Psoas muscle (tissue), 8 donors: ENCODE measurements around the gene CASP8. TPM values are rescaled to one million over a fixed set of nuclear protein-coding genes. Genes with fewer than 3 reads are reported as not detected.

Experiments
- ATAC-seq, 4 donors: fragments of 200-7000 bp; cut with Tn5 transposase; one replicate each; pipeline ENCODE4 v1.9.1; 2020; ENCODE audit warnings: moderate library complexity in 3 of 4, mild to moderate bottlenecking in 2 of 4
- DNase-seq, 2 donors: peaks; one replicate each; pipeline ENCODE4 v3.0.0-alpha.2; 2020
- H3K27ac ChIP-seq: fragments of 200-600 bp; one replicate; pipeline ENCODE4 v1.8.0; 2022
- H3K27me3 ChIP-seq, 3 donors: fragments of 200-600 bp in 1 of 3; one replicate each; pipeline versions ENCODE4 v1.6.1 to v1.8.0; 2013 to 2022; ENCODE audit warnings: low read length in 2 of 3, mild to moderate bottlenecking in 2 of 3, moderate library complexity in 1 of 3; ENCODE audit not compliant: insufficient read depth in 3 of 3
- H3K36me3 ChIP-seq, 2 donors: fragments of 200-600 bp in 1 of 2; one replicate each; pipeline versions ENCODE4 v1.6.1 to v1.8.0; 2013 to 2022; ENCODE audit warnings: low read depth in 1 of 2, mild to moderate bottlenecking in 1 of 2, moderate library complexity in 1 of 2; ENCODE audit not compliant: insufficient read depth in 1 of 2
- H3K4me1 ChIP-seq: fragments of 200-600 bp; one replicate; pipeline ENCODE4 v1.8.0; 2022
- H3K4me3 ChIP-seq: fragments of 200-600 bp; one replicate; pipeline ENCODE4 v1.8.0; 2022; ENCODE audit warnings: mild to moderate bottlenecking
- H3K9me3 ChIP-seq: fragments of 200-600 bp; one replicate; pipeline ENCODE4 v1.8.0; 2022
- WGBS, 3 donors: extraction: QIAGEN DNeasy Blood & Tissue Kit; methylation state at CpG; one replicate each; pipeline versions ENCODE4 v1.1.6 to v1.1.7; 2013; 5-methylcytosine and 5-hydroxymethylcytosine counted together
- intact Hi-C, 2 donors: fragments of 100-400 bp; cut with DNase I; formaldehyde crosslinking; loops; one replicate each; pipeline versions ENCODE4 v1.11.0 to v1.14.2; 2022
- polyA plus RNA-seq, 3 donors: library from polyadenylated mRNA; stranded (reverse); fragments of 200-250 nt; gene quantifications; one replicate each; pipeline ENCODE4 v1.2.3, GENCODE V29; 2013
- total RNA-seq, 4 donors: library from RNA; stranded (reverse); fragmentation: NEBNext Ultra II Directional in 2 of 4; extraction: Animal tissue kit (Norgen Biotek cat#: 25700) in 2 of 4; gene quantifications; one replicate each; pipeline versions ENCODE4 v1.2.1 to v1.2.4, GENCODE V29; 2021 to 2023
- TF ChIP-seq, protein P1 (sequence below): fragments of 200-600 bp; IDR thresholded peaks from one replicate; pipeline ENCODE4 v1.8.0; 2022; ENCODE audit warnings: antibody characterized with exemption
- donor health status: healthy with polysubstance abuse.
- donor health status: DM: no; HTN: no; CAD: no; lungs with moderate emphysema.
- donor health status: Bipolar disorder and iron deficiency.
- donor health status: healthy.
- donor health status: DM: yes; HTN: yes; CAD: no.
- donor health status: DM: no; HTN: no; CAD: no.
- donor health status: DM: no; HTN: no; CAD: no.
- donor health status: DM: yes; HTN: yes; CAD: no.

CASP8 gene
- total and polyA plus RNA-seq, 7 donors = 0.87 to 3.5 (median 2.3) TPM

DNA sequence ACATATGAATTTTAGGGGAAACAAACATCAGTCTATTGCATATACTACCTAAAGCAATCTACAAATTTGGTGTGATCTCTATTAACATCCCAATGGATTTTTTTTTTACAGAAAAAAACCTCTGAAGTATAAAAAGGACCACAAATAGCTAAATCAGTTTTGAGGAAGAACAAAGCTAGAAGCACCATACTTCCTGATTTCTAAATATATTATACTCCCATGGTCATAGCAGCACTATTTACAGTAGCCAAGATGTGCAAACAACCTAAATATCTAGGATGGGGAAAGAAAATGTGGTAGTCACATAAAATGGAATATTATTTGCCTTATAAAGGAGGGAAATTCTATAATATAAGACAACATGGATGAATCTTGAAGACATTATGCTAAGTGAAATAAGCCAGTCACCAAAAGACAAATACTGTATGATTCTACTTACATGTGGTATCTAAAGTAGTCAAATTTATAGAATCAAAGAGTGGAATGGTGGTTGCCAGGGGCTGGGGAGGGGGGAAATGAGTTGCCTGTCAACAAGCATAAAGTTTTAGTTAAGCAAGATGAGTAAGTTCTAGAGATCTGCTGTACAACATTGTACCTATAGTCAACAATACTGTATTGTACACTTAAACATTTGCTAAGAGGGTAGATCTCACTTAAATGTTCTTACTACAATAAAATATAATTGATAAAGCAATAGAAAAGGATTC lies 17.6 kb upstream of the CASP8 start:
- no peaks in the 10 kb centered on the region for H3K4me1 ChIP-seq
- ATAC-seq (no peak), DNase-seq (no peak)
- no peak overlapping the region for H3K4me3 ChIP-seq
- H3K36me3 ChIP-seq = no peaks in the 10 kb centered on the region
- H3K27me3 ChIP-seq = no peaks in the 10 kb centered on the region
- TF ChIP-seq, protein P1, sequence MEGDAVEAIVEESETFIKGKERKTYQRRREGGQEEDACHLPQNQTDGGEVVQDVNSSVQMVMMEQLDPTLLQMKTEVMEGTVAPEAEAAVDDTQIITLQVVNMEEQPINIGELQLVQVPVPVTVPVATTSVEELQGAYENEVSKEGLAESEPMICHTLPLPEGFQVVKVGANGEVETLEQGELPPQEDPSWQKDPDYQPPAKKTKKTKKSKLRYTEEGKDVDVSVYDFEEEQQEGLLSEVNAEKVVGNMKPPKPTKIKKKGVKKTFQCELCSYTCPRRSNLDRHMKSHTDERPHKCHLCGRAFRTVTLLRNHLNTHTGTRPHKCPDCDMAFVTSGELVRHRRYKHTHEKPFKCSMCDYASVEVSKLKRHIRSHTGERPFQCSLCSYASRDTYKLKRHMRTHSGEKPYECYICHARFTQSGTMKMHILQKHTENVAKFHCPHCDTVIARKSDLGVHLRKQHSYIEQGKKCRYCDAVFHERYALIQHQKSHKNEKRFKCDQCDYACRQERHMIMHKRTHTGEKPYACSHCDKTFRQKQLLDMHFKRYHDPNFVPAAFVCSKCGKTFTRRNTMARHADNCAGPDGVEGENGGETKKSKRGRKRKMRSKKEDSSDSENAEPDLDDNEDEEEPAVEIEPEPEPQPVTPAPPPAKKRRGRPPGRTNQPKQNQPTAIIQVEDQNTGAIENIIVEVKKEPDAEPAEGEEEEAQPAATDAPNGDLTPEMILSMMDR = no peak
- intact Hi-C loops = no loop called here
- peaks cover 8% of the 10 kb centered on the region for H3K9me3 ChIP-seq
- no peak overlapping the region for H3K27ac ChIP-seq

DNA sequence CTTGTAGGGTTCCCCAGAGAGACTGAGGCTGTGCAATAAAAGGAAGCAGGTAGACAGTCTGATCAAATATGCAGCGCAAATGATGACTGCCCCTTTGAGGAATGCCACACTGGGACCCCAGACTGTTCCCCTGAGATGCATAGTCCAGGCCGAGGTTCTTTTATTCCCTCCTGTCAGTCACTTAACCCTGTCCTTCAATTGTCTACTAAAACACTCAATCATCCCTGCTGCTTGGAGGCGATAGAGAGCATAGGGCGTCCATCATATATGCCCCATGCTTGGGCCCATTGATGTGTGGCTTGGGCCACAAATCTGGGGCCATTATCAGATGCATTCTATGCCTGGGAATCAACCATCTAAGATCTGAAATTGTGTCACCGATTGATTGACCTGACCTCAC lies 15.5 kb upstream of the CASP8 start:
- Histone ChIP-seq H3K27me3 (no peaks in the 10 kb centered on the region), H3K4me1 (no peaks in the 10 kb centered on the region), H3K4me3 (no peak overlapping the region), H3K9me3 (peaks cover 8% of the 10 kb centered on the region), H3K36me3 (no peaks in the 10 kb centered on the region), H3K27ac (no peak overlapping the region)
- intact Hi-C loops = no loop called here
- 88 to 90% (median 88%) methylated on average over 5 of the region's 5 CpGs for WGBS, 3 donors
- TF ChIP-seq, protein P1 = no peak
- ATAC-seq (no peak), DNase-seq (no peak)

DNA sequence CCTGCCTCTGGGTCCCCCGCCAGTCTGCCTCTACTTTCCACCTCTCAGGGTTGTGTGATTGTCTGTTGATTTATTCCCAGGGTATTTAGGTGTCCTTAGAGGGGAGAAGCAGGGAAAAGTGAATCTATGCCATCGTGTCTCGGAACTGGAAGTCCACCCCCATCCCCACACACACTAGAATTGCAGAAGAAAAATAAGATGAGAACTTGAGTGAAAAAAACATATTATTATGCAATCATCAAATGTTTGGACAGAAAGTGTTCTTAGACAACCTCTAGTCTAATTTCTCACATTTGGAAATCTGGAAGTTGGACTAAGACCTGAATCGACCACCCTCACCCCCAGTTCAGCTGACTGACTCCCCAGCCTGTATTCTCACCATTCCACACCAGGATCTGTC lies 14.1 kb upstream of the CASP8 start:
- TF ChIP-seq, protein P1 = no peak

DNA sequence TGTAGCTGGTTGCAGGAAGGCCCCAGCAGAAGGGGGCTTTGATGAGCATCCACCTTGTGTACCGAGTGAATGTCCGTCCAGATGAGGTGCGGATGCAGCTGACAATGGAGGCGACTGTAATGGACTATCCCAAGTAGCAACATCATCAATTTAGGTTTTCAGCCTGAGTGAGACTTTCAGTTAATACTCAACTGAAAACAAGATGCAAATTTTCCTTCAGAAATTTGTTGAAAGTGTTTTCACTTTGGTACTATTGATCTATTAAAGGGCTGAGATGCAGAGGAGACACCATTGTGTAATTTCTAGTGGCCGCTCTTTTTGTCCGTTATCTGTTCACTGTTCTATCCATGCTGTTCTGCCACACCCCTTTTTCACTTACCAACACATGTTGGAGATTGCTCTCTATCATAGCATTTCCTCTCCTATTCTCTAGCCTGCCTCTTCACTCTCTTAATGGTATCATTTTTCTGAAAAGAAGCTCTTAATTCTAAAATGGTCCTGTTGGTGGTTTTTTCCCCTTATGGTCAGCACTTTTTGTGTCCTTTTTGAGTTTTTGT lies 12.0 kb upstream of the CASP8 start:
- no peak overlapping the region for H3K4me3 ChIP-seq
- H3K9me3 ChIP-seq = no peaks in the 10 kb centered on the region
- H3K36me3 ChIP-seq = no peaks in the 10 kb centered on the region
- TF ChIP-seq, protein P1 = no peak
- DNase-seq = no peak
- 91 to 93% (median 92%) methylated on average over 6 of the region's 6 CpGs for WGBS, 3 donors
- no peak overlapping the region for H3K27ac ChIP-seq
- ATAC-seq = no peak
- H3K4me1 ChIP-seq = no peaks in the 10 kb centered on the region
- intact Hi-C loops = no loop called here
- H3K27me3 ChIP-seq = no peaks in the 10 kb centered on the region

More for the DNA sequence above, 14.1 kb upstream of the CASP8 start:
- DNase-seq (no peak), ATAC-seq (no peak)
- Histone ChIP-seq H3K9me3 (peaks cover 8% of the 10 kb centered on the region), H3K4me1 (no peaks in the 10 kb centered on the region), H3K27me3 (no peaks in the 10 kb centered on the region), H3K27ac (no peak overlapping the region), H3K36me3 (no peaks in the 10 kb centered on the region), H3K4me3 (no peak overlapping the region)
- WGBS, 3 donors = 63 to 77% (median 65%) methylated on average over 4 of the region's 4 CpGs
- intact Hi-C loops = no loop called here

DNA sequence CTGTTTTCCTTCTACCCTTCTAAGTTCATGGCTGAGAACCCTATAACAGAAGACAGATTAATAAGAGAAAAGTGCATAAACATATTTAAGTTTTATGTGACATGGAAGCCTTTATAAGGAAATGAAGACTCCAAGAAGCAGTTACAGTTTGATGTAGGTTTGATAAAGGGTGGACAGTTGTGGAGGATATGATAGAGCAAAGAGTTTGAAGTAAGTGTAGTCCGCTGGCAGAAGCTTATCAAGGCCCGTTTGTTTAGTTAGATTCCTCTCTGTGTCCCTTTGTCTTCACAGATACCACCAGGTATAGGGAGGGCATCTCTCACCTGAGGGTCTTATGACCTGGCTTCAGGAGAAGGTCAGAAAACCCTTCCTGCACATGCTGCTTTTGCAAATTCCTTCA lies 10.4 kb upstream of the CASP8 start:
- Histone ChIP-seq H3K9me3 (no peaks in the 10 kb centered on the region), H3K4me1 (no peaks in the 10 kb centered on the region), H3K27me3 (no peaks in the 10 kb centered on the region), H3K36me3 (no peaks in the 10 kb centered on the region), H3K4me3 (no peak overlapping the region), H3K27ac (no peak overlapping the region)
- DNase-seq (no peak), ATAC-seq (no peak)
- TF ChIP-seq, protein P1 = no peak
- intact Hi-C loops = no loop called here
- WGBS, 3 donors = 83 to 90% (median 87%) methylated on average over 2 of the region's 2 CpGs
